Measurements from ENCODE around the gene PSMA4.

DNA sequence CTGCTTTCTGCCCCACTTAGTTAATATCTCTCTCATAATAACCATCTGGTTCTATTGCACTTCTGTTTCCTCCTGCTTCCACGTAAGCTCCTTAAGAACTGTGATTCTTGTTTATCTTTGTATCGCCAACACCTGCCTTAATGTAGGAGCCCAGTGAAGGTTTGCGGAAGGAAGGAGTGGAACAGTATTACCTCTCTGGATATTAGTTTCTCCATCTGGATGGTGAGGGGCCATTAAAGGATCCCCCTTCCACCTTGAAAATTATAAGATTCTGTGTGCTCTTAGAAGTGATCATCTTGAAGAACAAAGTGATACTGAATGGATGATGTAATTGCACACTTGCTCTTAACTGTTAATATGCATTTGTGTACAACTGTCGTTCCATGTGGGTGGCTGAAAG is 27.3 kb downstream of the PSMA4 start:
- TF ChIP-seq, protein P1, sequence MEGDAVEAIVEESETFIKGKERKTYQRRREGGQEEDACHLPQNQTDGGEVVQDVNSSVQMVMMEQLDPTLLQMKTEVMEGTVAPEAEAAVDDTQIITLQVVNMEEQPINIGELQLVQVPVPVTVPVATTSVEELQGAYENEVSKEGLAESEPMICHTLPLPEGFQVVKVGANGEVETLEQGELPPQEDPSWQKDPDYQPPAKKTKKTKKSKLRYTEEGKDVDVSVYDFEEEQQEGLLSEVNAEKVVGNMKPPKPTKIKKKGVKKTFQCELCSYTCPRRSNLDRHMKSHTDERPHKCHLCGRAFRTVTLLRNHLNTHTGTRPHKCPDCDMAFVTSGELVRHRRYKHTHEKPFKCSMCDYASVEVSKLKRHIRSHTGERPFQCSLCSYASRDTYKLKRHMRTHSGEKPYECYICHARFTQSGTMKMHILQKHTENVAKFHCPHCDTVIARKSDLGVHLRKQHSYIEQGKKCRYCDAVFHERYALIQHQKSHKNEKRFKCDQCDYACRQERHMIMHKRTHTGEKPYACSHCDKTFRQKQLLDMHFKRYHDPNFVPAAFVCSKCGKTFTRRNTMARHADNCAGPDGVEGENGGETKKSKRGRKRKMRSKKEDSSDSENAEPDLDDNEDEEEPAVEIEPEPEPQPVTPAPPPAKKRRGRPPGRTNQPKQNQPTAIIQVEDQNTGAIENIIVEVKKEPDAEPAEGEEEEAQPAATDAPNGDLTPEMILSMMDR (IDR thresholded peaks at IDR 0.05), result no peak
- no peak for TF ChIP-seq POLR2A (IDR thresholded peaks at IDR 0.05)

All from heart left ventricle (tissue), 13 donors.